ENCODE results near the gene PRKAR1B.

GRCh38 chr7:741191-741671, 14.2 kb upstream of the PRKAR1B start:
- TF ChIP-seq ZBTB1 (tag by site-specific recombination; IDR thresholded peaks at IDR 0.05) (no peak), ZNF513 (tag by site-specific recombination; IDR thresholded peaks at IDR 0.05) (no peak), CTCF (tag by site-specific recombination; IDR thresholded peaks at IDR 0.05) (no peak), ZNF677 (tag by site-specific recombination; IDR thresholded peaks at IDR 0.05) (no peak), ZNF548 (tag by site-specific recombination; IDR thresholded peaks at IDR 0.05) (no peak), ZSCAN30 (tag by site-specific recombination; IDR thresholded peaks at IDR 0.05) (no peak), KLF16 (tag by site-specific recombination; IDR thresholded peaks at IDR 0.05) (no peak), REST (tag by site-specific recombination; IDR thresholded peaks at IDR 0.05) (no peak), ZNF416 (tag by site-specific recombination; IDR thresholded peaks at IDR 0.05) (no peak)
